H9 (cell line): ENCODE results near the gene OR2J2. TPM values are rescaled to one million over a fixed set of nuclear protein-coding genes. Genes with fewer than 3 reads are reported as not detected.

Experiments
- DNase-seq: peaks from one replicate; pipeline ENCODE4 v3.0.0-alpha.2; 2017
- H2AFZ ChIP-seq: one replicate; pipeline ENCODE4 v1.6.1; 2013; ENCODE audit warnings: mild to moderate bottlenecking, low read length, control low read depth, moderate library complexity
- H2AK5ac ChIP-seq: 2 replicates; pipeline ENCODE4 v1.6.1; 2013; ENCODE audit warnings: low read length, control low read depth, mixed read lengths; ENCODE audit not compliant: insufficient read length
- H2BK120ac ChIP-seq: one replicate; pipeline ENCODE4 v1.6.1; 2013; ENCODE audit warnings: low read depth, mild to moderate bottlenecking, low read length, control low read depth, inconsistent platforms; ENCODE audit not compliant: poor library complexity, severe bottlenecking
- H2BK12ac ChIP-seq: 2 replicates; pipeline ENCODE4 v1.6.1; 2013; ENCODE audit warnings: low read length, control low read depth, mixed read lengths, low read depth; ENCODE audit not compliant: insufficient read length
- H2BK15ac ChIP-seq: 2 replicates; pipeline ENCODE4 v1.6.1; 2013; ENCODE audit warnings: low read depth, low read length, control low read depth
- H2BK20ac ChIP-seq: one replicate; pipeline ENCODE4 v1.6.1; 2013; ENCODE audit warnings: low read depth, mild to moderate bottlenecking, low read length, control low read depth, inconsistent platforms; ENCODE audit not compliant: poor library complexity, severe bottlenecking
- H2BK5ac ChIP-seq: 2 replicates; pipeline ENCODE4 v1.6.1; 2013; ENCODE audit warnings: low read length, control low read depth, mixed read lengths; ENCODE audit not compliant: insufficient read length
- H3K14ac ChIP-seq: 2 replicates; pipeline ENCODE4 v1.6.1; 2013; ENCODE audit warnings: low read length, control low read depth; ENCODE audit not compliant: insufficient read depth
- H3K18ac ChIP-seq: 2 replicates; pipeline ENCODE4 v1.6.1; 2013; ENCODE audit warnings: low read depth, mild to moderate bottlenecking, mixed read lengths, low read length, control low read depth; ENCODE audit not compliant: insufficient read length
- H3K23ac ChIP-seq: 2 replicates; pipeline ENCODE4 v1.6.1; 2013; ENCODE audit warnings: low read length, control low read depth, mixed read lengths, low read depth; ENCODE audit not compliant: insufficient read length
- H3K23me2 ChIP-seq: 2 replicates; pipeline ENCODE4 v1.6.1; 2013; ENCODE audit warnings: low read depth, mild to moderate bottlenecking, mixed read lengths, low read length, control low read depth; ENCODE audit not compliant: insufficient read length, poor library complexity, severe bottlenecking
- H3K27ac ChIP-seq: 2 replicates; pipeline ENCODE4 v1.5.1; 2013; ENCODE audit warnings: low read length, control low read depth, mixed read lengths, low read depth; ENCODE audit not compliant: insufficient read length
- H3K27me3 ChIP-seq: 2 replicates; pipeline ENCODE4 v1.6.1; 2013; ENCODE audit warnings: low read length, control low read depth, inconsistent platforms; ENCODE audit not compliant: insufficient read depth
- H3K4ac ChIP-seq: 2 replicates; pipeline ENCODE4 v1.6.1; 2013; ENCODE audit warnings: low read depth, mild to moderate bottlenecking, control low read depth, inconsistent platforms, low read length, moderate library complexity
- H3K4me1 ChIP-seq: 2 replicates; pipeline ENCODE4 v1.6.1; 2013; ENCODE audit warnings: low read length, control low read depth, inconsistent platforms; ENCODE audit not compliant: insufficient read depth
- H3K4me2 ChIP-seq: 2 replicates; pipeline ENCODE4 v1.6.1; 2013; ENCODE audit warnings: low read length, control low read depth, mixed read lengths; ENCODE audit not compliant: insufficient read length, insufficient read depth
- H3K56ac ChIP-seq: 2 replicates; pipeline ENCODE4 v1.6.1; 2013; ENCODE audit warnings: low read depth, mild to moderate bottlenecking, mixed read lengths, low read length, control low read depth; ENCODE audit not compliant: insufficient read length
- H3K79me1 ChIP-seq: 2 replicates; pipeline ENCODE4 v1.6.1; 2013; ENCODE audit warnings: low read depth, mild to moderate bottlenecking, moderate library complexity, low read length, control low read depth, inconsistent platforms; ENCODE audit not compliant: insufficient read depth, poor library complexity, severe bottlenecking
- H3K79me2 ChIP-seq: 2 replicates; pipeline ENCODE4 v1.6.1; 2013; ENCODE audit warnings: low read length, control low read depth, inconsistent platforms; ENCODE audit not compliant: insufficient read depth
- H3K9ac ChIP-seq: 2 replicates; pipeline ENCODE4 v1.6.1; 2013; ENCODE audit warnings: low read length, control low read depth, mixed read lengths; ENCODE audit not compliant: insufficient read length; ENCODE audit errors: extremely low read depth
- H3K9me3 ChIP-seq: one replicate; pipeline ENCODE4 v1.6.1; 2013; ENCODE audit warnings: low read depth, low read length, inconsistent platforms; ENCODE audit not compliant: control insufficient read depth
- H3T11ph ChIP-seq: one replicate; pipeline ENCODE4 v1.6.1; 2013; ENCODE audit warnings: mild to moderate bottlenecking, low read length, control low read depth, inconsistent platforms
- H4K20me1 ChIP-seq: one replicate; pipeline ENCODE4 v1.6.1; 2013; ENCODE audit not compliant: control insufficient read depth, insufficient read length, insufficient read depth
- H4K5ac ChIP-seq: 2 replicates; pipeline ENCODE4 v1.6.1; 2013; ENCODE audit warnings: low read depth, mild to moderate bottlenecking, mixed read lengths, low read length, control low read depth; ENCODE audit not compliant: insufficient read length
- H4K8ac ChIP-seq: replicated peaks from 2 replicates; pipeline ENCODE4 v1.6.1; 2013; ENCODE audit warnings: low read length, control low read depth, mixed read lengths, low read depth; ENCODE audit not compliant: insufficient read length
- H4K91ac ChIP-seq: 2 replicates; pipeline ENCODE4 v1.6.1; 2013; ENCODE audit warnings: low read depth, mild to moderate bottlenecking, moderate library complexity, mixed read lengths, low read length, control low read depth; ENCODE audit not compliant: insufficient read length
- H3K27ac Mint-ChIP-seq, 3 experiments: 2 replicates in 2 of 3; 3 replicates in 1 of 3; pipeline ENCODE4 v1.8.0; 2020 to 2021; ENCODE audit warnings: mixed read lengths in 3 of 3, mild to moderate bottlenecking in 1 of 3, moderate library complexity in 1 of 3
- H3K27me3 Mint-ChIP-seq: 2 replicates; pipeline ENCODE4 v1.8.0; 2021; ENCODE audit warnings: low read depth, mild to moderate bottlenecking, moderate library complexity, mixed read lengths
- H3K36me3 Mint-ChIP-seq, 3 experiments: 2 replicates in 2 of 3; 3 replicates in 1 of 3; pipeline ENCODE4 v1.8.0; 2020 to 2021; ENCODE audit warnings: low read depth in 3 of 3, mixed read lengths in 3 of 3; ENCODE audit not compliant: insufficient read depth in 1 of 3
- H3K4me1 Mint-ChIP-seq, 2 experiments: 2 replicates each; pipeline ENCODE4 v1.8.0; 2020; ENCODE audit warnings: mixed read lengths in 2 of 2
- H3K4me3 Mint-ChIP-seq, 2 experiments: 2 replicates in 1 of 2; 3 replicates in 1 of 2; pipeline ENCODE4 v1.8.0; 2020 to 2021; ENCODE audit warnings: mild to moderate bottlenecking in 2 of 2, mixed read lengths in 2 of 2, moderate library complexity in 1 of 2
- H3K9me3 Mint-ChIP-seq, 2 experiments: 2 replicates in 1 of 2; 3 replicates in 1 of 2; pipeline ENCODE4 v1.8.0; 2020; ENCODE audit warnings: mild to moderate bottlenecking in 2 of 2, mixed read lengths in 2 of 2, moderate library complexity in 1 of 2
- CTCF ChIP-seq: fragments of 200-600 bp; sonication (generic); conservative IDR thresholded peaks from 3 replicates; pipeline ENCODE4 v1.8.0; 2021; ENCODE audit warnings: antibody characterized with exemption, mild to moderate bottlenecking
- WGBS: extraction: QIAGEN DNeasy Blood & Tissue Kit; methylation state at CpG from one replicate; pipeline ENCODE4 v1.1.7; 2013; ENCODE audit warnings: missing lambda C conversion rate, low lambda C conversion rate, mixed read lengths; ENCODE audit not compliant: insufficient read length; ENCODE audit errors: extremely low coverage; 5-methylcytosine and 5-hydroxymethylcytosine counted together
- total RNA-seq: library from RNA; stranded (reverse); gene quantifications from 2 replicates; pipeline ENCODE4 v1.2.1, GENCODE V29; 2021

Gene OR2J2
- total RNA-seq, 1 experiment from 2014 or later: not detected

- H3K4me1 ChIP-seq: no peaks in the 10 kb centered on the region
- H2BK5ac ChIP-seq: no peak overlapping the region
- no peak overlapping the region for H3K4me3 Mint-ChIP-seq
- H4K91ac ChIP-seq: no peak overlapping the region
- no peaks in the 10 kb centered on the region for H3K36me3 Mint-ChIP-seq
- no peak overlapping the region for H2BK15ac ChIP-seq
- no peaks in the 10 kb centered on the region for H3K9me3 ChIP-seq
- no peak overlapping the region for H3K9ac ChIP-seq
- no peak overlapping the region for H2BK20ac ChIP-seq
- TF ChIP-seq CTCF: no peak
- H3K14ac ChIP-seq: no peak overlapping the region
- peaks cover 12% of the 10 kb centered on the region for H3K27me3 Mint-ChIP-seq
- H3K79me1 ChIP-seq: no peaks in the 10 kb centered on the region
- H4K5ac ChIP-seq: no peak overlapping the region
- no peak for DNase-seq
- no peaks in the 10 kb centered on the region for H3K4me1 Mint-ChIP-seq
- H3K27ac Mint-ChIP-seq: no peak overlapping the region
- no peaks in the 10 kb centered on the region for H3K27me3 ChIP-seq
- H2AK5ac ChIP-seq: no peak overlapping the region
- H3K23ac ChIP-seq: no peak overlapping the region
- H3K27ac ChIP-seq: no peak overlapping the region
- WGBS: no CpG with 5 or more reads among the region's 15 CpGs
- H2AFZ ChIP-seq: no peak overlapping the region
- no peak overlapping the region for H2BK12ac ChIP-seq
- no peaks in the 10 kb centered on the region for H4K20me1 ChIP-seq
- no peak overlapping the region for H2BK120ac ChIP-seq
- no peak overlapping the region for H3K4me2 ChIP-seq
- H3K9me3 Mint-ChIP-seq: no peaks in the 10 kb centered on the region
- H3T11ph ChIP-seq: no peak overlapping the region
- H3K56ac ChIP-seq: no peak overlapping the region
- H3K79me2 ChIP-seq: no peaks in the 10 kb centered on the region
- no peak overlapping the region for H3K4ac ChIP-seq
- no peak overlapping the region for H3K18ac ChIP-seq
- no peaks in the 10 kb centered on the region for H3K23me2 ChIP-seq
- no peak overlapping the region for H4K8ac ChIP-seq
These were observed 41.2 kb upstream of the OR2J2 start for GRCh38 chr6:29129326-29130012.
